Spleen (tissue), 7 donors: ENCODE results near the gene TSEN54.
A peak's percentile ranks its signal among the peaks of the same experiment; 100 is the strongest.

Experiments used
- POLR2A ChIP-seq, 3 donors: fragments of 450-650 bp; IDR thresholded peaks; one replicate each; pipeline ENCODE4 v1.5.1; 2017; ENCODE audit warnings: antibody characterized with exemption in 3 of 3, mild to moderate bottlenecking in 1 of 3
- POLR2AphosphoS5 ChIP-seq, 3 donors: sonication (generic); formaldehyde crosslinking; IDR thresholded peaks; one replicate each; pipeline ENCODE4 v1.5.1; 2017; ENCODE audit warnings: antibody characterized with exemption in 3 of 3
- TF ChIP-seq, protein P1 (sequence below), 11 experiments: fragments of 200-600 bp in 7 of 11; fragments of 450-650 bp in 4 of 11; sonication (generic) in 4 of 11; IDR thresholded peaks in 8 of 11; conservative IDR thresholded peaks in 3 of 11; 1 replicate in 7 of 11; 2 replicates in 4 of 11; pipeline versions ENCODE4 v1.4.0 to v1.8.0; 2016 to 2021; ENCODE audit warnings: antibody characterized with exemption in 11 of 11, inconsistent platforms in 4 of 11, mild to moderate bottlenecking in 1 of 11
- donor health status: DM: no; HTN: no; CAD: no; lungs with moderate emphysema.
- donor health status: DM: no; HTN: no; CAD: no.
- donor health status: DM: no; HTN: no; CAD: no.

DNA sequence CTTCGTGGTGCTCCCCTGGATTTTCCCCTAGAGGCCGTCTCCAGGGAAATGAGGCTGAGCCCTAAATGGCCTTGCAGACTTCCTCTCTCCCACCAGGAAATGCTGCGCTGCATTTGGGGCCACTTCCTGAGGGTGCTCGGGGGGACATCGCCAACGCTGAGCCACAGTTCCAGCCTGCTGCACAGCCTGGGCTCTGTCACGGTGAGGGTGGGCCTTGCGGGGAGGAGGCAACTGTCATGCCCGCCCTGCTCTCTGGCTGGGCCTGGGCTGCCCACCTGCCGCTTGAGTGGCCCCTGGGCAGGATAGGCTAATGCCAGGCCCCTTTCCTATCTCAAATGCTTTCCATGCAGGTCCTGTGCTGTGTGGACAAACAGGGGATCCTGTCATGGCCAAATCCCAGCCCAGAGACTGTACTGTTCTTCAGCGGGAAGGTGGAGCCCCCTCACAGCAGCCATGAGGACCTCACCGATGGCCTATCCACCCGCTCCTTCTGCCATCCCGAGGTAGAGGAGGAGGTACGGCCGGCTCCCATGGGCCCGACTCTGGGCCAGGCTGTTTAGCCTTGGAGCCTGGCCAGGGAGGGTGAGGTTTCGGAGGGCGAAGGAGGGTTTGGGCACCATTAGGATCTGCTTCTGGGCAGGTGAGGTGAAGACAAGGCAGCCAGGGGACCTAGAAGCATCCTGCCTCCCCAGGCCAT is 25.2 kb upstream of the TSEN54 start:
- TF ChIP-seq, protein P1, sequence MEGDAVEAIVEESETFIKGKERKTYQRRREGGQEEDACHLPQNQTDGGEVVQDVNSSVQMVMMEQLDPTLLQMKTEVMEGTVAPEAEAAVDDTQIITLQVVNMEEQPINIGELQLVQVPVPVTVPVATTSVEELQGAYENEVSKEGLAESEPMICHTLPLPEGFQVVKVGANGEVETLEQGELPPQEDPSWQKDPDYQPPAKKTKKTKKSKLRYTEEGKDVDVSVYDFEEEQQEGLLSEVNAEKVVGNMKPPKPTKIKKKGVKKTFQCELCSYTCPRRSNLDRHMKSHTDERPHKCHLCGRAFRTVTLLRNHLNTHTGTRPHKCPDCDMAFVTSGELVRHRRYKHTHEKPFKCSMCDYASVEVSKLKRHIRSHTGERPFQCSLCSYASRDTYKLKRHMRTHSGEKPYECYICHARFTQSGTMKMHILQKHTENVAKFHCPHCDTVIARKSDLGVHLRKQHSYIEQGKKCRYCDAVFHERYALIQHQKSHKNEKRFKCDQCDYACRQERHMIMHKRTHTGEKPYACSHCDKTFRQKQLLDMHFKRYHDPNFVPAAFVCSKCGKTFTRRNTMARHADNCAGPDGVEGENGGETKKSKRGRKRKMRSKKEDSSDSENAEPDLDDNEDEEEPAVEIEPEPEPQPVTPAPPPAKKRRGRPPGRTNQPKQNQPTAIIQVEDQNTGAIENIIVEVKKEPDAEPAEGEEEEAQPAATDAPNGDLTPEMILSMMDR (IDR thresholded peaks at IDR 0.05 in 8 of 11, conservative IDR thresholded peaks at IDR 0.05 in 3 of 11) = no peak
- TF ChIP-seq POLR2A (IDR thresholded peaks at IDR 0.05) (no peak), POLR2AphosphoS5 (IDR thresholded peaks at IDR 0.05) (peak; percentile 22 to 56 (median 42))
